HepG2 (cell line): ENCODE results near the gene BRD3. TPM values are rescaled to one million over a fixed set of nuclear protein-coding genes. Genes with fewer than 3 reads are reported as not detected.
A peak's percentile ranks its signal among the peaks of the same experiment; 100 is the strongest.

Source experiments
- BRCA1 ChIP-seq: sonication (generic); formaldehyde crosslinking; IDR thresholded peaks from 2 replicates; pipeline ENCODE4 v1.4.0; 2020; ENCODE audit warnings: missing genetic modification reagents
- NFE2L1 ChIP-seq: sonication (generic); formaldehyde crosslinking; IDR thresholded peaks from 2 replicates; pipeline ENCODE4 v1.4.0; 2020; ENCODE audit warnings: missing genetic modification reagents, mild to moderate bottlenecking, borderline replicate concordance
- TOE1 ChIP-seq: sonication (generic); formaldehyde crosslinking; IDR thresholded peaks from 2 replicates; pipeline ENCODE4 v1.4.0; 2020; ENCODE audit warnings: mild to moderate bottlenecking, missing genetic modification reagents
- ZFYVE20 ChIP-seq: sonication (generic); formaldehyde crosslinking; IDR thresholded peaks from 2 replicates; pipeline ENCODE4 v1.8.0; 2023; ENCODE audit warnings: low read depth, mild to moderate bottlenecking, moderate library complexity, missing genetic modification reagents, borderline replicate concordance
- ZNF124 ChIP-seq: sonication (generic); formaldehyde crosslinking; IDR thresholded peaks from 2 replicates; pipeline ENCODE4 v1.4.0; 2020; ENCODE audit warnings: missing genetic modification reagents
- polyA plus RNA-seq, 8 experiments: library from polyadenylated mRNA; depleted of rRNA in 3 of 8; stranded (reverse) in 7 of 8; unstranded in 1 of 8; fragments of >200 nt; fragmentation: Illumina TruSeq in 4 of 8; extraction: Trizol in 4 of 8; gene quantifications; 2 replicates each; pipeline versions ENCODE4 v1.2.1 to v1.2.3, GENCODE V29; 2011 to 2016; ENCODE audit warnings: low read depth in 4 of 8, missing spikeins in 1 of 8, mixed read lengths in 1 of 8; ENCODE audit not compliant: insufficient read depth in 1 of 8
- total RNA-seq, 5 experiments: library from RNA; depleted of rRNA; stranded (reverse); fragments of >200 nt; fragmentation: Illumina TruSeq; extraction: Trizol; gene quantifications; 2 replicates each; pipeline ENCODE4 v1.2.3, GENCODE V29; 2016; ENCODE audit warnings: low read depth in 1 of 5
- TF ChIP-seq, protein P1 (sequence below): sonication (generic); formaldehyde crosslinking; IDR thresholded peaks from 2 replicates; pipeline ENCODE4 v1.8.0; 2022; ENCODE audit warnings: mild to moderate bottlenecking, missing genetic modification reagents; ENCODE audit not compliant: insufficient replicate concordance
- TF ChIP-seq, protein P2 (sequence below), 2 experiments: sonication (generic) in 1 of 2; formaldehyde crosslinking in 1 of 2; IDR thresholded peaks; 2 replicates each; pipeline versions ENCODE4 v1.5.1 to v1.6.1; 2011 to 2020; ENCODE audit warnings: borderline replicate concordance in 1 of 2, low read depth in 1 of 2, low read length in 1 of 2, mild to moderate bottlenecking in 1 of 2, missing genetic modification reagents in 1 of 2, moderate library complexity in 1 of 2
- TF ChIP-seq, protein P3 (sequence below): sonication (generic); formaldehyde crosslinking; IDR thresholded peaks from 2 replicates; pipeline ENCODE4 v1.8.1; 2023; ENCODE audit warnings: mild to moderate bottlenecking, moderate library complexity, missing genetic modification reagents
- TF ChIP-seq, protein P4 (sequence below): sonication (generic); formaldehyde crosslinking; IDR thresholded peaks from 2 replicates; pipeline ENCODE4 v1.9.0; 2021; ENCODE audit warnings: mild to moderate bottlenecking, missing genetic modification reagents
- TF ChIP-seq, protein P5 (sequence below): sonication (generic); formaldehyde crosslinking; IDR thresholded peaks from 2 replicates; pipeline ENCODE4 v1.9.0; 2021; ENCODE audit warnings: missing genetic modification reagents, mild to moderate bottlenecking, borderline replicate concordance
- TF ChIP-seq, protein P6 (sequence below): sonication (generic); formaldehyde crosslinking; IDR thresholded peaks from 2 replicates; pipeline ENCODE4 v1.5.1; 2020; ENCODE audit warnings: missing genetic modification reagents, mild to moderate bottlenecking, borderline replicate concordance

BRD3 gene
- total and polyA plus RNA-seq, 2 of the 13 experiments (the other 11 are each of a cell fraction or from before 2014, with no cell fraction given): 5.9 to 12.9 TPM

DNA sequence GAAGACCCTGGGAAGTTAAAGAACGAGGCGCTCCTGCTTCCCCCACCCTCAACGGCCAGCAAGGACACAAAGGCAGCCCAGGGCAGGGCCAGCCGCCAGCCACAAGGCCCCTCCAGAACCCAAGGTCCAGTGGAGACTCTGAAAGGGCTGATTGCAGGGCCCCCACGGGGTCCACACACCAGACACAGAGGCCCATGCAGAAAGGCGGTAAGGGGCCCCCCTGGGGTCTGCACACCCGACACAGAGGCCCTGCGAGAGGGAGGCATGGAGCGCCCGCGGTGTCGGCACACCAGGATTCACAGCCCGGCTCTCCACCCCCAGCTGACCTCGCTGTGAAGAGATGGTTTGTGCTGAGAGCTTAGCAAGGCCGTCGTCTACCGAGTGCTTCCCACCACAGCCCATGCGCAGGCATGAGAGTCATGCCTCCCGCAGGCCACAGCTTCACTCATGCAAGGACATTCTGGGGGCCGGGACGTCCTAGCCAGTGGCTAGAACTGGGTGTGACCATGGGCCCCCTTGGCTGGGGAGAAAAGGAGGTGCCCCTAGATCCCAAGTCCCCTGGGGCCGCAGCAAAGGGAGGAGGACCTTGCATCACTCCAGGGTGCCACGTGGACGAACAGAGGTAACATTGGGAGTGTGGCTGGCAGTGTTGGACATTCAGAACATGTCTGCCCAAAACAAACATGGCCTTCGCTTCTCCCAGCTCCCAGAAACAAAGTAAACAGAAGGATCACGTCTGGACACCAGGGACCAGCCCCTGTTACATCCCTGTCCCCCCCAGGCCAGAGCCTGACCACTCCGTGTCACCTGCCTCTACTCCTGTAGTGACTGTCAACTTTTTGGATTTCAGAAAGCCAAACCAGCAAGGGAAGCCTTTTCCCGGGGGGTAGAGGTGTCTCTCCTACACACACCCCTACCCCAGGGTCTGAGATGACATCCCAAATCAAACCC, 9.8 kb downstream of the BRD3 start (continued):
- TF ChIP-seq BRCA1 (CRISPR knock-in tag): no peak
- TF ChIP-seq, protein P1, sequence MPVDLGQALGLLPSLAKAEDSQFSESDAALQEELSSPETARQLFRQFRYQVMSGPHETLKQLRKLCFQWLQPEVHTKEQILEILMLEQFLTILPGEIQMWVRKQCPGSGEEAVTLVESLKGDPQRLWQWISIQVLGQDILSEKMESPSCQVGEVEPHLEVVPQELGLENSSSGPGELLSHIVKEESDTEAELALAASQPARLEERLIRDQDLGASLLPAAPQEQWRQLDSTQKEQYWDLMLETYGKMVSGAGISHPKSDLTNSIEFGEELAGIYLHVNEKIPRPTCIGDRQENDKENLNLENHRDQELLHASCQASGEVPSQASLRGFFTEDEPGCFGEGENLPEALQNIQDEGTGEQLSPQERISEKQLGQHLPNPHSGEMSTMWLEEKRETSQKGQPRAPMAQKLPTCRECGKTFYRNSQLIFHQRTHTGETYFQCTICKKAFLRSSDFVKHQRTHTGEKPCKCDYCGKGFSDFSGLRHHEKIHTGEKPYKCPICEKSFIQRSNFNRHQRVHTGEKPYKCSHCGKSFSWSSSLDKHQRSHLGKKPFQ (CRISPR knock-in tag): no peak
- TF ChIP-seq, protein P2, sequence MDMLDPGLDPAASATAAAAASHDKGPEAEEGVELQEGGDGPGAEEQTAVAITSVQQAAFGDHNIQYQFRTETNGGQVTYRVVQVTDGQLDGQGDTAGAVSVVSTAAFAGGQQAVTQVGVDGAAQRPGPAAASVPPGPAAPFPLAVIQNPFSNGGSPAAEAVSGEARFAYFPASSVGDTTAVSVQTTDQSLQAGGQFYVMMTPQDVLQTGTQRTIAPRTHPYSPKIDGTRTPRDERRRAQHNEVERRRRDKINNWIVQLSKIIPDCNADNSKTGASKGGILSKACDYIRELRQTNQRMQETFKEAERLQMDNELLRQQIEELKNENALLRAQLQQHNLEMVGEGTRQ (IDR thresholded peaks at IDR 0.05; ENCODE audit: low read depth, low read length): no peak
- TF ChIP-seq, protein P2 (CRISPR knock-in tag; IDR thresholded peaks at IDR 0.05; ENCODE audit: borderline replicate concordance): peak; percentile 64; the same call in 1 of the 2 replicates
- TF ChIP-seq, protein P3, sequence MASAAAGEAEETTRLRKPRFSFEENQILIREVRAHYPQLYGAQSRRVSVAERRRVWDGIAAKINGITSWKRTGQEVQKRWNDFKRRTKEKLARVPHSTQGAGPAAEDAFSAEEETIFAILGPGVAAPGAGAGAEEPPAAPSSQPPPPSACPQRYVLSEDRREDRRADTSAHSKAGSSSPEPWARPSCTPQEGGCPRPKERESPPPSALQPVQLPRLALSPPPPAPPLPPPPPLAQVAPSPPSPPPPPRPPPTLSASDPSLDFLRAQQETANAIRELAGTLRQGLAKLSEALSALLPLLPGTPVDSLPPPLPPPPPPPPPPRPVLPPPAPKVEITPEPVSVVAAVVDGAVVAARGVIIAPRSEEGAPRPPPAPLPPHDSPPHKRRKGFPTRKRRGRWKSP (CRISPR knock-in tag): peak; percentile 86
- TF ChIP-seq, protein P4, sequence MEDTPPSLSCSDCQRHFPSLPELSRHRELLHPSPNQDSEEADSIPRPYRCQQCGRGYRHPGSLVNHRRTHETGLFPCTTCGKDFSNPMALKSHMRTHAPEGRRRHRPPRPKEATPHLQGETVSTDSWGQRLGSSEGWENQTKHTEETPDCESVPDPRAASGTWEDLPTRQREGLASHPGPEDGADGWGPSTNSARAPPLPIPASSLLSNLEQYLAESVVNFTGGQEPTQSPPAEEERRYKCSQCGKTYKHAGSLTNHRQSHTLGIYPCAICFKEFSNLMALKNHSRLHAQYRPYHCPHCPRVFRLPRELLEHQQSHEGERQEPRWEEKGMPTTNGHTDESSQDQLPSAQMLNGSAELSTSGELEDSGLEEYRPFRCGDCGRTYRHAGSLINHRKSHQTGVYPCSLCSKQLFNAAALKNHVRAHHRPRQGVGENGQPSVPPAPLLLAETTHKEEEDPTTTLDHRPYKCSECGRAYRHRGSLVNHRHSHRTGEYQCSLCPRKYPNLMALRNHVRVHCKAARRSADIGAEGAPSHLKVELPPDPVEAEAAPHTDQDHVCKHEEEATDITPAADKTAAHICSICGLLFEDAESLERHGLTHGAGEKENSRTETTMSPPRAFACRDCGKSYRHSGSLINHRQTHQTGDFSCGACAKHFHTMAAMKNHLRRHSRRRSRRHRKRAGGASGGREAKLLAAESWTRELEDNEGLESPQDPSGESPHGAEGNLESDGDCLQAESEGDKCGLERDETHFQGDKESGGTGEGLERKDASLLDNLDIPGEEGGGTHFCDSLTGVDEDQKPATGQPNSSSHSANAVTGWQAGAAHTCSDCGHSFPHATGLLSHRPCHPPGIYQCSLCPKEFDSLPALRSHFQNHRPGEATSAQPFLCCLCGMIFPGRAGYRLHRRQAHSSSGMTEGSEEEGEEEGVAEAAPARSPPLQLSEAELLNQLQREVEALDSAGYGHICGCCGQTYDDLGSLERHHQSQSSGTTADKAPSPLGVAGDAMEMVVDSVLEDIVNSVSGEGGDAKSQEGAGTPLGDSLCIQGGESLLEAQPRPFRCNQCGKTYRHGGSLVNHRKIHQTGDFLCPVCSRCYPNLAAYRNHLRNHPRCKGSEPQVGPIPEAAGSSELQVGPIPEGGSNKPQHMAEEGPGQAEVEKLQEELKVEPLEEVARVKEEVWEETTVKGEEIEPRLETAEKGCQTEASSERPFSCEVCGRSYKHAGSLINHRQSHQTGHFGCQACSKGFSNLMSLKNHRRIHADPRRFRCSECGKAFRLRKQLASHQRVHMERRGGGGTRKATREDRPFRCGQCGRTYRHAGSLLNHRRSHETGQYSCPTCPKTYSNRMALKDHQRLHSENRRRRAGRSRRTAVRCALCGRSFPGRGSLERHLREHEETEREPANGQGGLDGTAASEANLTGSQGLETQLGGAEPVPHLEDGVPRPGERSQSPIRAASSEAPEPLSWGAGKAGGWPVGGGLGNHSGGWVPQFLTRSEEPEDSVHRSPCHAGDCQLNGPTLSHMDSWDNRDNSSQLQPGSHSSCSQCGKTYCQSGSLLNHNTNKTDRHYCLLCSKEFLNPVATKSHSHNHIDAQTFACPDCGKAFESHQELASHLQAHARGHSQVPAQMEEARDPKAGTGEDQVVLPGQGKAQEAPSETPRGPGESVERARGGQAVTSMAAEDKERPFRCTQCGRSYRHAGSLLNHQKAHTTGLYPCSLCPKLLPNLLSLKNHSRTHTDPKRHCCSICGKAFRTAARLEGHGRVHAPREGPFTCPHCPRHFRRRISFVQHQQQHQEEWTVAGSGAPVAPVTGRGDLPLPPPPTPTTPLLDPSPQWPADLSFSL (CRISPR knock-in tag): no peak
- no peak for TF ChIP-seq NFE2L1 (CRISPR knock-in tag)
- TF ChIP-seq, protein P5, sequence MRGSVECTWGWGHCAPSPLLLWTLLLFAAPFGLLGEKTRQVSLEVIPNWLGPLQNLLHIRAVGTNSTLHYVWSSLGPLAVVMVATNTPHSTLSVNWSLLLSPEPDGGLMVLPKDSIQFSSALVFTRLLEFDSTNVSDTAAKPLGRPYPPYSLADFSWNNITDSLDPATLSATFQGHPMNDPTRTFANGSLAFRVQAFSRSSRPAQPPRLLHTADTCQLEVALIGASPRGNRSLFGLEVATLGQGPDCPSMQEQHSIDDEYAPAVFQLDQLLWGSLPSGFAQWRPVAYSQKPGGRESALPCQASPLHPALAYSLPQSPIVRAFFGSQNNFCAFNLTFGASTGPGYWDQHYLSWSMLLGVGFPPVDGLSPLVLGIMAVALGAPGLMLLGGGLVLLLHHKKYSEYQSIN (CRISPR knock-in tag): no peak
- TF ChIP-seq TOE1: no peak
- TF ChIP-seq, protein P6, sequence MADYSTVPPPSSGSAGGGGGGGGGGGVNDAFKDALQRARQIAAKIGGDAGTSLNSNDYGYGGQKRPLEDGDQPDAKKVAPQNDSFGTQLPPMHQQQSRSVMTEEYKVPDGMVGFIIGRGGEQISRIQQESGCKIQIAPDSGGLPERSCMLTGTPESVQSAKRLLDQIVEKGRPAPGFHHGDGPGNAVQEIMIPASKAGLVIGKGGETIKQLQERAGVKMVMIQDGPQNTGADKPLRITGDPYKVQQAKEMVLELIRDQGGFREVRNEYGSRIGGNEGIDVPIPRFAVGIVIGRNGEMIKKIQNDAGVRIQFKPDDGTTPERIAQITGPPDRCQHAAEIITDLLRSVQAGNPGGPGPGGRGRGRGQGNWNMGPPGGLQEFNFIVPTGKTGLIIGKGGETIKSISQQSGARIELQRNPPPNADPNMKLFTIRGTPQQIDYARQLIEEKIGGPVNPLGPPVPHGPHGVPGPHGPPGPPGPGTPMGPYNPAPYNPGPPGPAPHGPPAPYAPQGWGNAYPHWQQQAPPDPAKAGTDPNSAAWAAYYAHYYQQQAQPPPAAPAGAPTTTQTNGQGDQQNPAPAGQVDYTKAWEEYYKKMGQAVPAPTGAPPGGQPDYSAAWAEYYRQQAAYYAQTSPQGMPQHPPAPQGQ: no peak
- no peak for TF ChIP-seq ZNF124 (CRISPR knock-in tag)
- TF ChIP-seq ZFYVE20: no peak
